GM13977 (cell line): ENCODE results near the gene PRCC.
A peak's percentile ranks its signal among the peaks of the same experiment; 100 is the strongest.

Experiments
- DNase-seq: peaks from one replicate; pipeline ENCODE4 v3.0.0; 2012; ENCODE audit warnings: low spot score
- in situ Hi-C: fragments of 300-500 bp; cut with MboI; formaldehyde crosslinking; loops from one replicate; pipeline ENCODE4 v1.12.0; 2022; ENCODE audit warnings: low sequenced_read_pairs, low pct_unique_long_range_greater_than_20kb, mixed read lengths, inconsistent platforms; ENCODE audit not compliant: unreplicated experiment
- TF ChIP-seq, protein P1 (sequence below): IDR thresholded peaks from 2 replicates; pipeline ENCODE4 v1.5.1; 2012; ENCODE audit warnings: mild to moderate bottlenecking, control low read depth; ENCODE audit not compliant: insufficient read depth; ENCODE audit errors: extremely low read depth, missing control alignments

The PRCC gene

DNA sequence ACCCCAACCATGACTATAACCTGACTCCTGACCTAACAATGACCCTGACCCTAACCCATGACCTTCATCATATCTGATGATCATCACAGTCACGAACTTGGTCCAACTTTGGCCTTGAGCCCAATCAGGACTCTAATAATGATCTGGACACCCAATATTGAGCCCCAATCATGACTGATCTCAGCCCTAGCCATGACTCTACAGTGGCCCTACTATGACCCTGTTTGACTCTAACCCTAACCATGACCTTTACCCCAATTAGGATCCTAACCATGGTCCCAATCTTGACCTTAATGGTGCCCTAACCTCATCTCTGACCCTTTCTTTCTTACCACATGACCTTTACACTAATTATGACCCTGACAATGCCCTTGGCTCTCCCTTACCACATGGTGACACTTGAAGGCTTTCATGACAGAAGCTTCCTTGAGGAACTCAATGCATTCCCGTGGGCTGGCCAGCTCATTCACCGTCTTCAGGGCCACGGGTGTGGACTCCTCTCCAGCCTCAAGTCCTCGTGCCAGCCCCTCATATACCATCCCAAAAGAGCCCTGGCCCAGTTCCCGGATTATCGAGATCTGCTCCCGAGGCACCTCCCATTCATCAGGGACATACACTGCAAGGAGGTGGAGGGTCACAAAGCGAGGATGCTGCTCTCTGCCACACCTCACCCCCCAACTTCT lies 75.4 kb downstream of the PRCC start:
- DNase-seq, result peak; percentile 7
- in situ Hi-C loops, result no loop called here
- TF ChIP-seq, protein P1, sequence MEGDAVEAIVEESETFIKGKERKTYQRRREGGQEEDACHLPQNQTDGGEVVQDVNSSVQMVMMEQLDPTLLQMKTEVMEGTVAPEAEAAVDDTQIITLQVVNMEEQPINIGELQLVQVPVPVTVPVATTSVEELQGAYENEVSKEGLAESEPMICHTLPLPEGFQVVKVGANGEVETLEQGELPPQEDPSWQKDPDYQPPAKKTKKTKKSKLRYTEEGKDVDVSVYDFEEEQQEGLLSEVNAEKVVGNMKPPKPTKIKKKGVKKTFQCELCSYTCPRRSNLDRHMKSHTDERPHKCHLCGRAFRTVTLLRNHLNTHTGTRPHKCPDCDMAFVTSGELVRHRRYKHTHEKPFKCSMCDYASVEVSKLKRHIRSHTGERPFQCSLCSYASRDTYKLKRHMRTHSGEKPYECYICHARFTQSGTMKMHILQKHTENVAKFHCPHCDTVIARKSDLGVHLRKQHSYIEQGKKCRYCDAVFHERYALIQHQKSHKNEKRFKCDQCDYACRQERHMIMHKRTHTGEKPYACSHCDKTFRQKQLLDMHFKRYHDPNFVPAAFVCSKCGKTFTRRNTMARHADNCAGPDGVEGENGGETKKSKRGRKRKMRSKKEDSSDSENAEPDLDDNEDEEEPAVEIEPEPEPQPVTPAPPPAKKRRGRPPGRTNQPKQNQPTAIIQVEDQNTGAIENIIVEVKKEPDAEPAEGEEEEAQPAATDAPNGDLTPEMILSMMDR, result no peak

DNA sequence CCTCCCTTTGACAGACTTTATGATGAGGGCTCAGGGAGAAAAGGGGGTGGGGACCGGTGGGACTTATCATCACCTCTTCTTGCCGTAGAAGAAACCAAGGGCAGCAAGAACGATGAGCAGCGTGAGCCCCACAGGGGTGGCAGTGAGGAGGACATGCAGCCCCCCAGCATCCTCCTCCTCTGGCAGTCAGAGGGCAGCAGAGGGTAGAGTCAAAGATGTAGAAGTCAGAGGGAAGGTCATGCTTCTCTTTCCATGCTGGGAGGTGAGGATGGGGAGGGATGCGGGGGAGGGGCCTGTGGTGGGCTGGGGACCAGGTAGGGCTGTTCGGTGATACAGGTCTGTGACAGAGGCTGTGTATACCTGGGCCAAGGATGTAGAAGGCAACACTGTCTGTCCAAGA lies 76.8 kb downstream of the PRCC start:
- DNase-seq, result peak; percentile 17
- TF ChIP-seq, protein P1, result no peak

DNA sequence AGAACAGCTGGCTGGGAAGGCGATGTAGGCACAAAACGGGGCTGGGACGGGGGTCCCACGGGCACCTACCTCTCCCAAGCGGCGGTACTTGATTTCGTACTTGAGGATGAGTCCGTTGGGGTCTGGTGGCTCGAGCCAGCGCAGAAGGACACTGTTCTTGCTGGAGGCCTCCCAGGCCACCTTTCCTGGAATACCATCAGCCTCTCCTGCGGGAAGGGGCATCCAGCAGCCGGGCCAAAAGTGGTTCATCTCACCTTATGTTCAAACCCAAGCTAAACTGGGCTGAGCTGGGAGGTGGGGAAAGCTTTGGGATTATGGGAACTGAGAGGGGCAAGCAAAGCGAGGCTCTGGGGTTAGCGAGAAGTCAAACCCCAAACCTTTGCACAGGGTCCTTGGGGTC lies 77.3 kb downstream of the PRCC start:
- in situ Hi-C loops, result no loop called here
- TF ChIP-seq, protein P1, result no peak
- peak; percentile 20 for DNase-seq

More for the DNA sequence above, 76.8 kb downstream of the PRCC start:
- in situ Hi-C loops, result no loop called here

DNA sequence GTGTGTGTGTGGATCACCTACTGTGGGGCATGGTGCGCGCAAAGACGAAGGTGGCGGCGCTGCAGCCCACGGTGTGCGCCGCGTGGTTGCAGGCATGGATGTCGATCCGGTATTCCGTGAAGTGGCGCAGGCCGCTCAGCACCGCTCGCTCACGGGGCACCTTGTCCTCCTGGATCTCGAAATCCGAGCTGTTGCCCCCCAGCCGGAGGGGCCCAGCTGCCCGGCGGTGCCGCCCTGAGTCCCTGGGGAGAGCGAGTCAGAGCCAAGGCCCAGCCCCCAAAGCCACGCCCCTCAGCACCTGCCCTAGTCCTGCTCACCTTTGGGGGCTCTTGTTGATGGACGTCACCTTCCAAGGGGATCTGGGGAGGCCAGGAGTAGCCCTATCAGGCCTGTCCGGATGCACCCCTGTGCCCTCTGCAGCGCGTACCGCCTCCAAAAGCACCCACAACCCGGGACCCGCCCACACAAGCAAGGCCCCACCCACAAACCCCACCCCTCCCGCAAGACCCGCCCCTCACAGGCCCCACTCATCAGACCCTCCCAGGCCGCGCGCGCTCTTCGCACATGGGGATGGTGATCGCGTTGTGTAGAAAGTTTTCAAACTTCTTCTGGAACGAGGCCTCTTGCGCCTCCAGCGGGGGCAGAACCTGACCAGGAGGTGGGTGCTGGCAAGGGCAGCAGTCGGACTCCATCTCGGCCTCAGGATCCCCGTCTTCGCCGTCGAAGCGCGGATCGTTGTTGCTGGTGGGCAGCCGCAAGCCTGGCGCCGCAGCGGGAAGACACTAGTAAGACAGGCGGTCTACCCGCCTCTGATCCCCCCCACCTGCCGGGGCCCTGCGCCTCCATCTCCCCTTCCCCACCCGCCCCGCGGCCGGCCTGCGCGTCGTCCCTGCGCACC lies 78.0 kb downstream of the PRCC start:
- in situ Hi-C loops, result no loop called here
- peak; percentile 48 for DNase-seq
- TF ChIP-seq, protein P1, result no peak

DNA sequence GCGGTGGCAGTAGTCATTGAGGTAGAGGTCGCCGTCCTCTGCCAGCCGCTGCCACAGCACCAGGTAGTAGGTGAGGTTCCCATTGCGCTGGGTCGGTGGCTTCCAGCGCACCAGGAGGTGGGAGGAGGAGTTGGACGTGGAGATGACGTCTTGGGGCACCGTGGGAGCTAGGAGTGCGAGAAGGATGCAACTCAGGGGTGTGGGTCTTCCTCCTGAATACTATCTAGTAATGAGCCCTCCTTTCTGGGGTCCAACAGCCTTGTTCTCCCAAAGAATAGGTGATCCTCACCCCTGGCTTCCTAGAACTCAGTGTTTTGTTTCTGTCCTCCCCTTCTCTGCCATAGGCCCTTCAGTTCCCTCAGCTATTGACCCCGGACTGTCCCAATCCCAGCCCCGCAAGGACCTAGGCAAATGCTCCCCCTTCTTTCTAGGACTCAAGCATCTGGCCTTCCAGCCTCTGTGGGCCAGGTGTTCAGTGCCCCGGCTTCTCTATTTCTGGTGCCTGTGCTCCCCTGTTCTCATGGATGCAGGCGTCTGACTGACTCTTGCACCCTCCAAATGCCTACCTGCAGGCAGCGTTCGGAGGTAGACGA lies 78.7 kb downstream of the PRCC start:
- peak; percentile 24 for DNase-seq
- TF ChIP-seq, protein P1, result no peak
- in situ Hi-C loops, result no loop called here

DNA sequence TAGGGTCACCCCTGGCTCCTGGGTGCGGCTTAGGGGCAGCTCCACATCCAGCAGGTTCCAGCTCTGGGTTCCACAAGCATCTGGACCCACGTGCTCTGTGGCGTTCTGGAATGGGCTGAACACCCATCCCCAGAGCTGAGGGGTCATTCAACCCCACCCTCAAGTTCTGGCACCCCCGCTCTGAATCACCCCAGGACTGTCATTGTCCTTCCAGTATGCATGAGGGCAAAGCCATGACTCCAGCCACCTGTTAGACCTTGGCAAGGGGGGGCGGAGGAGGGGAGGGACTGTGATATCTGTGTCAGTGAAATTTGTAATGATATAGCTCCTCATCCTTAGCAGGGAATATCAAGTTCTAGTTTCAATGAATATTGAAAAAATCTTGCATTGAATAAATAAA lies 79.3 kb downstream of the PRCC start:
- TF ChIP-seq, protein P1, result no peak
- peak; percentile 17 for DNase-seq
- in situ Hi-C loops, result no loop called here
